Mesothelial cell of epicardium (in vitro differentiated cells): ENCODE measurements around the gene RAX2. TPM values are rescaled to one million over a fixed set of nuclear protein-coding genes. Genes with fewer than 3 reads are reported as not detected.

ENCODE experiments used
- DNase-seq, 2 experiments: peaks; one replicate each; pipeline ENCODE4 v3.0.0; 2021; ENCODE audit warnings: low spot score in 2 of 2; ENCODE audit not compliant: unreplicated experiment in 2 of 2
- H3K27ac Mint-ChIP-seq: 2 replicates; pipeline ENCODE4 v1.8.0; 2021; ENCODE audit warnings: mixed read lengths
- H3K27me3 Mint-ChIP-seq: 2 replicates; pipeline ENCODE4 v1.8.0; 2021; ENCODE audit warnings: low read depth, mixed read lengths
- H3K36me3 Mint-ChIP-seq: 2 replicates; pipeline ENCODE4 v1.8.0; 2021; ENCODE audit warnings: mixed read lengths
- H3K4me1 Mint-ChIP-seq: 2 replicates; pipeline ENCODE4 v1.8.0; 2021; ENCODE audit warnings: mixed read lengths
- H3K4me3 Mint-ChIP-seq: 2 replicates; pipeline ENCODE4 v1.8.0; 2021; ENCODE audit warnings: mild to moderate bottlenecking, moderate library complexity, mixed read lengths
- H3K9me3 Mint-ChIP-seq: 2 replicates; pipeline ENCODE4 v1.8.0; 2021; ENCODE audit warnings: mixed read lengths
- total RNA-seq: library from RNA; stranded (reverse); gene quantifications from 3 replicates; pipeline ENCODE4 v1.2.1, GENCODE V29; 2021
- TF ChIP-seq, protein P1 (sequence below): fragments of 200-600 bp; sonication (generic); IDR thresholded peaks from one replicate; pipeline ENCODE4 v1.5.0; 2021; ENCODE audit warnings: antibody characterized with exemption; ENCODE audit not compliant: unreplicated experiment

Gene RAX2
- total RNA-seq, 1 donor from 2014 or later, result not detected

DNA sequence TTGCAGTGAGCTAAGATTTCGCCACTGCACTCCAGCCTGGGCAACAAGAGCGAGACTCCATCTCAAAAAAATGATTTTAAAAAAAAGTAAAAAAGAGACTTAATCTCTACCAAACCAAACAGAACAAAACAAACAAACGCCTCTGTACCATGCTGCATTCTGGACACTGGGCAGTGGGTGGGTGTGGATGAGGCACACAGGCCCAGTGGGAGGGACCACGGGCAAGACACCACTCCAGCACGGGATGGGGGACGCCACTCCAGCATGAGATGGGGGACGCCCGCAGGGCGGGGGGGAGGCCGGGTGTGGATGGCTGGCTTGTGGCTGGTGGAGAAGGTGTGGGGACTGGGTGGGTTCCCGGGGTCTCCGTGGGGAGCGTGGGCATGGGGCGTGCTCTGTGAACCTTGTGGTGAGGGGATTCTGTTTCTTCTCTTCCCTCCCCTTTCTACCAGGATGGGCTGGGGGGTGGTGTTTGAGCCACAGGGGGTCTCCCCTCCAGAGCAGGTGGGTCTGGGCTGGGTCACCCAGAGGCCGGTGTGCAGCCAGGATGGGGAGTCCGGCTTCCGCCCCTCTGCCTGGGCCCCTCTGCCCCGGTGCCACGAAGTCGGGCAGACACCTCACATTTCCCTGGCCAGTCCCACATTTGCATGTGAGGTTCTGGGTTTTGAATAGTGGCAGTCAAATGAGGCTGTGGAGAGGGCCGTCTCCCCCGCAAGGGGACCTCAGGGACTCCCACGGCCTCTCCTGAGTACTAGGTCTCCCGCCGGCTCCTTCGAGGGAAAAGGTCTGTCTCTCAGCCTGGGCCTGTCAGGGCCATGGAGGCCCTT is 38.1 kb upstream of the RAX2 start:
- no peak overlapping the region for H3K4me3 Mint-ChIP-seq
- no peaks in the 10 kb centered on the region for H3K36me3 Mint-ChIP-seq
- TF ChIP-seq, protein P1, sequence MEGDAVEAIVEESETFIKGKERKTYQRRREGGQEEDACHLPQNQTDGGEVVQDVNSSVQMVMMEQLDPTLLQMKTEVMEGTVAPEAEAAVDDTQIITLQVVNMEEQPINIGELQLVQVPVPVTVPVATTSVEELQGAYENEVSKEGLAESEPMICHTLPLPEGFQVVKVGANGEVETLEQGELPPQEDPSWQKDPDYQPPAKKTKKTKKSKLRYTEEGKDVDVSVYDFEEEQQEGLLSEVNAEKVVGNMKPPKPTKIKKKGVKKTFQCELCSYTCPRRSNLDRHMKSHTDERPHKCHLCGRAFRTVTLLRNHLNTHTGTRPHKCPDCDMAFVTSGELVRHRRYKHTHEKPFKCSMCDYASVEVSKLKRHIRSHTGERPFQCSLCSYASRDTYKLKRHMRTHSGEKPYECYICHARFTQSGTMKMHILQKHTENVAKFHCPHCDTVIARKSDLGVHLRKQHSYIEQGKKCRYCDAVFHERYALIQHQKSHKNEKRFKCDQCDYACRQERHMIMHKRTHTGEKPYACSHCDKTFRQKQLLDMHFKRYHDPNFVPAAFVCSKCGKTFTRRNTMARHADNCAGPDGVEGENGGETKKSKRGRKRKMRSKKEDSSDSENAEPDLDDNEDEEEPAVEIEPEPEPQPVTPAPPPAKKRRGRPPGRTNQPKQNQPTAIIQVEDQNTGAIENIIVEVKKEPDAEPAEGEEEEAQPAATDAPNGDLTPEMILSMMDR, result no peak
- DNase-seq, result no peak
- H3K4me1 Mint-ChIP-seq, result no peaks in the 10 kb centered on the region
- no peaks in the 10 kb centered on the region for H3K9me3 Mint-ChIP-seq
- peaks cover 4% of the 10 kb centered on the region for H3K27me3 Mint-ChIP-seq
- no peak overlapping the region for H3K27ac Mint-ChIP-seq

DNA sequence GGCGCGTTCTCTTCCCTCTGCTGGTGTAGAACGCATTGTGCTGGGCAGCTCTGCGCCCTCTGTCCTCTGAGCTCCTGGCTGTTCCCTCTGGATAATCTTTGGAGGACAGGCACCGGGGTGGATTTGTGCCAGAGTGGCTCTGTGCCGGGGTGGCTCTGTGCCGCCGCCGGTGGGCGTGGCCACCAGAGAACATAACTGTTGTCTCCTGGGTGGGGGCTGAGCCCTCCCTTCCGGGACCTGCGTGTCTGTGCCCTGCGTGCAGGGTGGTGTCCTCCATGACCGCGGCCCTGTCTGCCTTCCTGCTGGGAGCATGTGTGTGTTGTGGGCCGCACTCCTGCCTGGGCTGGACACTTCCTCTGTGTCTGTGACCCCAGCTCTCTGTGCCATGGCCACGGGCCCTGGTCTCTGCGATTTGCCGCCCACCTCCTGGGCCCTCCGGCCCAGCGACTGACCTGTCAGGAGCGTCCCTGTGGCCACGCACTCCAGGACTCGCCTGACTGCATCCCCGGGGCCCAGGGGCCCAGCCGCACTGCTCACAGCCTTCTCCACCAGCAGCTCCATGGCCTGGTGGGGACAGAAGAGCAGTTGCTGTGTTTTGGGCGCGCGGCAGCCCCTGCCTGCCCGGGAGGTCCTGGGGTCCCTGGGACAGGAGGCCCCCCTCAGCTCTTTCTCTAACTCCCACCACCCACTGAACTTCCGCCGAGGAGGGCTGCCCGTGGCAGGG is 36.6 kb upstream of the RAX2 start:
- Mint-ChIP-seq H3K27ac (no peak overlapping the region), H3K36me3 (no peaks in the 10 kb centered on the region), H3K9me3 (no peaks in the 10 kb centered on the region), H3K27me3 (peaks cover 8% of the 10 kb centered on the region), H3K4me1 (no peaks in the 10 kb centered on the region), H3K4me3 (no peak overlapping the region)
- DNase-seq, result no peak
- TF ChIP-seq, protein P1, result no peak

DNA sequence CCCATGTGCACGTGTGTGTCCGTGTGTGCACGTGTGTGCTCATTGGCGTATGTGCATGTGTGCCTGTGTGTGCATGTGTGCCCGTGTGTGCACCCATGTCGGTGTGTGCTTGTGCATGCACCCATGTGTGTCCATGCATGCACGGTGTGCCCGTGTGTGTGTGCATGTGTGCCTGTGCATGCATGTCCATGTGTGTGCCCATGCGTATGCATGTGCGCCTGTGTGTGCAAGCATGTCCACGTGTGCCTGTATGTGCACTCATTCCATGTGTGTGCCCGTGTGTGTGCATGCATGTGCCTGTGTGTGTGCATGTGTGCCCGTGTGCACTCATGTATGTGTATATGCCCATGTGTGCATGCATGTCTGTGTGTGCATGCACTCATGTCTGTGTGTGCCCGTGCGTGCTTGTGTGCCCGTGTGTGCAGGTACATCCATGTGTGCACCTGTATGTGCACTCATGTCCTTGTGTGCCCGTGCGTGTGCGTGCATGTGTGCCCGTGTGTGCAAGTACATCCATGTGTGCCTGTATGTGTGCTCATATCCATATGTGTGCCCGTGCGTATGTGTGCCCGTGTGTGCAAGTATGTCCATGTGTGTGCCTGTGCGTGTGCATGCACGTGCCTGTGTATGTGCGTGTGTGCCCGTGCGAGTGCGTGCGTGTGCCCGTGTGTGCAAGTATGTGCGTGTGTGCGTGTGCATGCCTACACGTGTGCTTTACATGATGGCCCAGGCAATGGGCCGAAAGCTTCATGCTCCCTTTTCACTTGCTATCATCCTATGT is 35.7 kb upstream of the RAX2 start:
- Mint-ChIP-seq H3K4me3 (no peak overlapping the region), H3K36me3 (no peaks in the 10 kb centered on the region), H3K4me1 (no peaks in the 10 kb centered on the region), H3K27me3 (peaks cover 15% of the 10 kb centered on the region), H3K9me3 (no peaks in the 10 kb centered on the region), H3K27ac (no peak overlapping the region)
- TF ChIP-seq, protein P1, result no peak
- no peak for DNase-seq

DNA sequence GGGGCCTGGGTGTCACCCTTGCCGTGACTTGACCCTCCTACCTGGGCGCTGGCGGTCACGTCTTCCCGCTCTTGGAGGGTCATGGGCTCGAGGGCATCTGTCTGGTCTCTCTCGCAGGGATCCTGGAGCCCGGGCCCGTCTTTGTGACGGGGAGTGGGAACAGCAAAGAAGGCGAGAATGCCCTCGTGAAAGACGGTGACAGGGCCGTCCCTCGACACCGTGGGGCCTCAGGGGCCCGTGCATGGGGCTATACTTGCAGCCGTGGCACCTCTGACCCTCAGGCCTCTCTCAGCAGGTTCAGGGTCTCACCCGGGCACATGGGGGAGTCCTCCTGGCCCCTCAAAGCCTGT is 35.1 kb upstream of the RAX2 start:
- peaks cover 20% of the 10 kb centered on the region for H3K27me3 Mint-ChIP-seq
- no peak for DNase-seq
- no peak overlapping the region for H3K27ac Mint-ChIP-seq

DNA sequence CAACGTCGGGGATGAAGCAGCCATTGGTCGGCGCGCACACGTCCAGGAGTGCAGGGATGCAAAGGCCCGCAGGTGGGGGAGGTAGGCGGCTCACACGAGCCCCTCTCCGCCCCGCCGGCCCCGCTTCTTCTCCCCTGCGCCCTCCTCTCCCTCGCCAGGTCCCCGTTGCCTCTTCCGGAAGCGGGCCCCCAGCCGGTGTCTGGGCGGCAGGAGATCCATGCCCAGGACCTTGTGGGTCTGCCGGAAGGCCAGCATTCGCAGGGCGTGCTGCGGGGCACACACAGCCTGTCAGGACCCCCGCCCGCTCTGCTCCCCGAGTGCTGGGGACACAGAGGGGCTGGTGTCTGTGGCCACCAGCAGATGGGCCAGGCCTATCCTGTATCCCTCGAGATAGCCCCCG is 33.8 kb upstream of the RAX2 start:
- Mint-ChIP-seq H3K27me3 (peaks cover 33% of the 10 kb centered on the region), H3K36me3 (no peaks in the 10 kb centered on the region), H3K4me3 (no peak overlapping the region), H3K27ac (no peak overlapping the region), H3K4me1 (peaks cover 1% of the 10 kb centered on the region), H3K9me3 (no peaks in the 10 kb centered on the region)
- no peak for DNase-seq
- TF ChIP-seq, protein P1, result no peak

More for the DNA sequence above, 35.1 kb upstream of the RAX2 start:
- Mint-ChIP-seq H3K9me3 (no peaks in the 10 kb centered on the region), H3K4me1 (no peaks in the 10 kb centered on the region), H3K4me3 (no peak overlapping the region), H3K36me3 (no peaks in the 10 kb centered on the region)
- TF ChIP-seq, protein P1, result no peak
